HepG2 (cell line): ENCODE results near the gene SYCP2.

Source experiments
- CTCF ChIP-seq: sonication (generic); formaldehyde crosslinking; IDR thresholded peaks from 2 replicates; pipeline ENCODE4 v1.5.0; 2020; ENCODE audit warnings: mild to moderate bottlenecking, missing genetic modification reagents, moderate library complexity
- RBAK ChIP-seq: sonication (generic); formaldehyde crosslinking; IDR thresholded peaks from 2 replicates; pipeline ENCODE4 v1.5.1; 2020; ENCODE audit warnings: mild to moderate bottlenecking, missing genetic modification reagents

GRCh38 chr20:59845472-59845871 is 88.0 kb downstream of the SYCP2 start:
- no peak for TF ChIP-seq CTCF (CRISPR knock-in tag)
- TF ChIP-seq RBAK (CRISPR knock-in tag) = no peak
